Hepatic stellate cell (primary cell): ENCODE results near the gene CD274.
"Not testable (repeated sequence)": the region's sequence is repeated elsewhere in the genome, so short reads cannot be mapped to it uniquely, and the experiment has no call there.

Source experiments
- DNase-seq: peaks from one replicate; pipeline ENCODE4 v3.0.0; 2011; ENCODE audit warnings: low spot score

Gene CD274

GRCh38 chr9:5468850-5469249 is 18.5 kb downstream of the CD274 start:
- no peak for DNase-seq

GRCh38 chr9:5470122-5470521 is 19.8 kb downstream of the CD274 start:
- no peak for DNase-seq

- no peak for DNase-seq
Measured at GRCh38 chr9:5470816-5471215, 20.5 kb downstream of the CD274 start.

GRCh38 chr9:5475611-5476010 is 25.3 kb downstream of the CD274 start:
- not testable (repeated sequence) for DNase-seq

GRCh38 chr9:5478206-5478605 is 27.9 kb downstream of the CD274 start:
- DNase-seq = no peak

GRCh38 chr9:5479994-5480694 is 29.8 kb downstream of the CD274 start:
- DNase-seq = no peak

- no peak for DNase-seq
Measured at GRCh38 chr9:5480919-5481318, 30.6 kb downstream of the CD274 start.

- no peak for DNase-seq
Measured at GRCh38 chr9:5481322-5482040, 31.1 kb downstream of the CD274 start.

- DNase-seq = no peak
Measured at GRCh38 chr9:5482194-5482593, 31.9 kb downstream of the CD274 start.

GRCh38 chr9:5483306-5483705 is 33.0 kb downstream of the CD274 start:
- no peak for DNase-seq

- DNase-seq = no peak
Measured at GRCh38 chr9:5485378-5486085, 35.2 kb downstream of the CD274 start.

GRCh38 chr9:5486988-5487387 is 36.6 kb downstream of the CD274 start:
- no peak for DNase-seq

GRCh38 chr9:5488221-5489008 is 38.1 kb downstream of the CD274 start:
- no peak for DNase-seq

GRCh38 chr9:5489630-5490490 is 39.5 kb downstream of the CD274 start:
- DNase-seq = no peak

- no peak for DNase-seq
Measured at GRCh38 chr9:5492965-5493678, 42.8 kb downstream of the CD274 start.

- DNase-seq = peak; percentile 54
Measured at GRCh38 chr9:5493679-5494511, 43.6 kb downstream of the CD274 start.

GRCh38 chr9:5494765-5495164 is 44.4 kb downstream of the CD274 start:
- DNase-seq = not testable (repeated sequence)

GRCh38 chr9:5499157-5499556 is 48.8 kb downstream of the CD274 start:
- DNase-seq = no peak

GRCh38 chr9:5499889-5500398 is 49.6 kb downstream of the CD274 start:
- DNase-seq = no peak
